Endothelial cell of umbilical vein (primary cell): Measurements from ENCODE around the gene MUC20. TPM values are rescaled to one million over a fixed set of nuclear protein-coding genes. Genes with fewer than 3 reads are reported as not detected.

Experiments
- BruUV-seq: library from RNA; stranded (reverse); fragments of 400-500 nt; replicated peaks from 2 replicates; lab custom pipeline; 2021; lab: Mats Ljungman, UMichigan
- CTCF ChIA-PET: fragments of 300-600, 350-600 bp; sonication (Branson Sonifier 250); formaldehyde crosslinking; loops from one replicate; lab custom pipeline; 2021; ENCODE audit warnings: antibody characterized with exemption, inconsistent platforms; lab: Charles Lee
- POLR2A ChIA-PET: fragments of 300-600, 350-600 bp; sonication (Branson Sonifier 250); formaldehyde crosslinking; loops from one replicate; lab custom pipeline; 2021; ENCODE audit warnings: antibody characterized with exemption, inconsistent platforms; lab: Charles Lee
- DNase-seq: peaks from one replicate; pipeline ENCODE4 v3.0.0-alpha.2; 2011; ENCODE audit warnings: low read depth, low spot score
- FAIRE-seq: peaks from 2 replicates; lab custom pipeline; 2011; peaks lifted over from hg19 to GRCh38; lab: Jason Lieb, UNC
- H2AFZ ChIP-seq: 2 replicates; pipeline ENCODE4 v1.6.0; 2012; ENCODE audit warnings: low read depth, low read length, control low read depth, inconsistent platforms
- H3K27ac ChIP-seq: 2 replicates; pipeline ENCODE4 v1.5.1; 2011; ENCODE audit warnings: low read depth, mild to moderate bottlenecking, control low read depth, low read length, moderate library complexity; ENCODE audit not compliant: insufficient read depth
- H3K27me3 ChIP-seq, 2 experiments: 2 replicates each; pipeline versions ENCODE4 v1.6.0 to v1.6.1; 2011; ENCODE audit warnings: low read length in 2 of 2, mixed read lengths in 1 of 2; ENCODE audit not compliant: control insufficient read depth in 2 of 2, insufficient read depth in 2 of 2
- H3K36me3 ChIP-seq, 2 experiments: 2 replicates in 1 of 2; 3 replicates in 1 of 2; pipeline ENCODE4 v1.5.1; 2011; ENCODE audit warnings: low read length in 2 of 2, mild to moderate bottlenecking in 1 of 2, moderate library complexity in 1 of 2; ENCODE audit not compliant: control insufficient read depth in 2 of 2, insufficient read depth in 2 of 2; ENCODE audit errors: extremely low read depth in 1 of 2
- H3K4me1 ChIP-seq: 3 replicates; pipeline ENCODE4 v1.5.1; 2011; ENCODE audit warnings: mild to moderate bottlenecking, low read length; ENCODE audit not compliant: control insufficient read depth, insufficient read depth; ENCODE audit errors: extremely low read depth
- H3K4me2 ChIP-seq: 2 replicates; pipeline ENCODE4 v1.6.1; 2011; ENCODE audit warnings: low read length, control low read depth, mixed read lengths; ENCODE audit not compliant: insufficient read depth
- H3K4me3 ChIP-seq, 3 experiments: fragments of 200-600 bp in 1 of 3; sonication (generic), shearing (Covaris generic) in 1 of 3; replicated peaks in 1 of 3; 2 replicates each; pipeline ENCODE4 v1.5.1; 2011 to 2016; ENCODE audit warnings: control low read depth in 3 of 3, low read length in 3 of 3, mild to moderate bottlenecking in 2 of 3, inconsistent platforms in 1 of 3, low read depth in 1 of 3, moderate library complexity in 1 of 3; ENCODE audit not compliant: insufficient read depth in 1 of 3
- H3K79me2 ChIP-seq: 2 replicates; pipeline ENCODE4 v1.6.0; 2012; ENCODE audit warnings: low read length, inconsistent platforms; ENCODE audit not compliant: control insufficient read depth, insufficient read depth
- H3K9ac ChIP-seq: replicated peaks from 2 replicates; pipeline ENCODE3; 2011; ENCODE audit warnings: low read length, control low read depth; ENCODE audit not compliant: insufficient read depth; ENCODE audit errors: extremely low read depth
- H3K9me1 ChIP-seq: replicated peaks from 3 replicates; pipeline ENCODE4 v1.6.0; 2011; ENCODE audit warnings: mild to moderate bottlenecking, low read length; ENCODE audit not compliant: control insufficient read depth, insufficient read depth; ENCODE audit errors: extremely low read depth
- H3K9me3 ChIP-seq: replicated peaks from 2 replicates; pipeline ENCODE4 v1.5.1; 2012; ENCODE audit warnings: low read length, inconsistent platforms; ENCODE audit not compliant: control insufficient read depth, insufficient read depth
- H4K20me1 ChIP-seq: replicated peaks from 2 replicates; pipeline ENCODE3; 2011; ENCODE audit warnings: mild to moderate bottlenecking, low read length; ENCODE audit not compliant: control insufficient read depth, insufficient read depth; ENCODE audit errors: extremely low read depth
- EZH2 ChIP-seq: IDR thresholded peaks from 2 replicates; pipeline ENCODE4 v1.6.1; 2012; ENCODE audit warnings: borderline replicate concordance, low read depth, mild to moderate bottlenecking, moderate library complexity, low read length, inconsistent platforms; ENCODE audit not compliant: severe bottlenecking
- FOS ChIP-seq: IDR thresholded peaks from 2 replicates; pipeline ENCODE4 v1.6.1; 2011; ENCODE audit warnings: mild to moderate bottlenecking, low read length, moderate library complexity, borderline replicate concordance; ENCODE audit not compliant: insufficient read depth
- GATA2 ChIP-seq: IDR thresholded peaks from 2 replicates; pipeline ENCODE4 v1.7.0; 2011; ENCODE audit warnings: low read depth, mild to moderate bottlenecking, moderate library complexity, mixed read lengths, low read length; ENCODE audit not compliant: insufficient read length, insufficient read depth
- JUN ChIP-seq: IDR thresholded peaks from 2 replicates; pipeline ENCODE4 v1.6.1; 2011; ENCODE audit warnings: borderline replicate concordance, low read depth; ENCODE audit not compliant: insufficient read length, insufficient read depth
- MYC ChIP-seq: IDR thresholded peaks from one replicate; pipeline ENCODE4 v1.6.1; 2011; ENCODE audit warnings: mild to moderate bottlenecking, low read depth, low read length
- POLR2A ChIP-seq: IDR thresholded peaks from 2 replicates; pipeline ENCODE4 v1.6.1; 2012; ENCODE audit warnings: low read depth, mild to moderate bottlenecking, control low read depth, low read length
- POLR2AphosphoS5 ChIP-seq: IDR thresholded peaks from 2 replicates; pipeline ENCODE4 v1.6.1; 2012; ENCODE audit warnings: low read depth, mild to moderate bottlenecking, control low read depth, low read length, moderate library complexity; ENCODE audit not compliant: insufficient read depth
- dilution Hi-C: fragments of 300-500 bp; cut with MboI; formaldehyde crosslinking; loops from one replicate; pipeline ENCODE4 v1.15.0; 2019; ENCODE audit warnings: low sequenced_read_pairs; ENCODE audit not compliant: extremely low pct_ligation_motif_present
- intact Hi-C: fragments of 100-400 bp; cut with micrococcal nuclease; formaldehyde crosslinking; loops from one replicate; pipeline ENCODE4 v1.10.0; 2022
- polyA plus RNA-seq, 4 experiments: library from polyadenylated mRNA; depleted of rRNA in 3 of 4; stranded (reverse) in 3 of 4; unstranded in 1 of 4; fragments of >200 nt; gene quantifications; 2 replicates each; pipeline versions ENCODE4 v1.2.1 to v1.2.3, GENCODE V29; 2011 to 2012; ENCODE audit warnings: missing spikeins in 1 of 4
- total RNA-seq: library from RNA; stranded (reverse); gene quantifications from 2 replicates; pipeline ENCODE4 v1.2.3, GENCODE V29; 2021
- TF ChIP-seq, protein P1 (sequence below), 2 donors: IDR thresholded peaks; 1 replicate in 1 of 2; 2 replicates in 1 of 2; pipeline ENCODE4 v1.5.1; 2011; ENCODE audit warnings: low read length in 2 of 2, mild to moderate bottlenecking in 2 of 2, moderate library complexity in 2 of 2, control low read depth in 1 of 2, inconsistent platforms in 1 of 2, low read depth in 1 of 2; ENCODE audit not compliant: insufficient read depth in 1 of 2; ENCODE audit errors: extremely low read depth in 1 of 2
- TF ChIP-seq, protein P2 (sequence below): IDR thresholded peaks from 2 replicates; pipeline ENCODE4 v1.6.1; 2011; ENCODE audit not compliant: insufficient read depth, insufficient read length

Gene MUC20
- total and polyA plus RNA-seq, 2 donors (not counting 3 experiments of a cell fraction or from before 2014, with no cell fraction given): 0.62 TPM; not detected in 1

DNA sequence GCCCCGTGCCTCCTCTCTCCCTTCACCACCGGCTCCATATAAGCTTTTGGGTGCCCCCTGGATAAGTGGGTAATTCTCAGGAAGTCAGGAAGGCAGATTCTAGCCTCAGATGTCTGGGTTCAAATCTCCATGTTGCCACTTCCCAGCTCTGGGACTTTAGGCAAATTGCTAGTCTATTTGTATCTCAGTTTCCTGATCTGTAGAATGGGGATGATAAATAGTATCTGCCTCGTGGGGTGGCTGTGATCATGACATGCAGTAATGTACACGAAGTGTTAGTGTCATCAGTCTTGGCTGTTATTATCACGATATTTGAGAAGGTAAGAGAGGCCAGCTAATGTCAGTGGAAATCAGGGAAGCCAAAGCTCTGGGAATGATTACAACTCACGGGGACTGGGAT, 47.6 kb downstream of the MUC20 start:
- Histone ChIP-seq H3K9me3 (no peaks in the 10 kb centered on the region), H3K36me3 (no peaks in the 10 kb centered on the region), H3K9ac (no peak overlapping the region), H3K4me2 (no peak overlapping the region), H3K4me1 (no peaks in the 10 kb centered on the region), H2AFZ (no peak overlapping the region), H3K27me3 (peaks cover 0 to 3% of the 10 kb centered on the region in 2 experiments), H4K20me1 (no peaks in the 10 kb centered on the region), H3K79me2 (no peaks in the 10 kb centered on the region), H3K4me3 (no peak overlapping the region), H3K27ac (no peak overlapping the region), H3K9me1 (no peaks in the 10 kb centered on the region)
- DNase-seq (no peak), FAIRE-seq (no peak)
- BruUV-seq: no TSS peak
- no peak for TF ChIP-seq JUN
- TF ChIP-seq MYC: no peak
- no peak for TF ChIP-seq GATA2
- TF ChIP-seq POLR2AphosphoS5: no peak
- TF ChIP-seq, protein P1, sequence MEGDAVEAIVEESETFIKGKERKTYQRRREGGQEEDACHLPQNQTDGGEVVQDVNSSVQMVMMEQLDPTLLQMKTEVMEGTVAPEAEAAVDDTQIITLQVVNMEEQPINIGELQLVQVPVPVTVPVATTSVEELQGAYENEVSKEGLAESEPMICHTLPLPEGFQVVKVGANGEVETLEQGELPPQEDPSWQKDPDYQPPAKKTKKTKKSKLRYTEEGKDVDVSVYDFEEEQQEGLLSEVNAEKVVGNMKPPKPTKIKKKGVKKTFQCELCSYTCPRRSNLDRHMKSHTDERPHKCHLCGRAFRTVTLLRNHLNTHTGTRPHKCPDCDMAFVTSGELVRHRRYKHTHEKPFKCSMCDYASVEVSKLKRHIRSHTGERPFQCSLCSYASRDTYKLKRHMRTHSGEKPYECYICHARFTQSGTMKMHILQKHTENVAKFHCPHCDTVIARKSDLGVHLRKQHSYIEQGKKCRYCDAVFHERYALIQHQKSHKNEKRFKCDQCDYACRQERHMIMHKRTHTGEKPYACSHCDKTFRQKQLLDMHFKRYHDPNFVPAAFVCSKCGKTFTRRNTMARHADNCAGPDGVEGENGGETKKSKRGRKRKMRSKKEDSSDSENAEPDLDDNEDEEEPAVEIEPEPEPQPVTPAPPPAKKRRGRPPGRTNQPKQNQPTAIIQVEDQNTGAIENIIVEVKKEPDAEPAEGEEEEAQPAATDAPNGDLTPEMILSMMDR (IDR thresholded peaks at IDR 0.05; ENCODE audit: extremely low read depth in 1 of 2, insufficient read depth in 1 of 2, low read depth in 1 of 2, low read length in 2 of 2): no peak
- TF ChIP-seq FOS: no peak
- TF ChIP-seq EZH2: no peak
- no peak for TF ChIP-seq POLR2A
- TF ChIP-seq, protein P2, sequence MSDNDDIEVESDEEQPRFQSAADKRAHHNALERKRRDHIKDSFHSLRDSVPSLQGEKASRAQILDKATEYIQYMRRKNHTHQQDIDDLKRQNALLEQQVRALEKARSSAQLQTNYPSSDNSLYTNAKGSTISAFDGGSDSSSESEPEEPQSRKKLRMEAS: no peak
- ChIA-PET POLR2A (no interaction called here), CTCF (no interaction called here)
- dilution Hi-C loops: no loop called here
- intact Hi-C loops: no loop called here
